SJSA1 (cell line): Measurements from ENCODE around the gene CCNF. TPM values are rescaled to one million over a fixed set of nuclear protein-coding genes. Genes with fewer than 3 reads are reported as not detected.

ENCODE experiments used
- DNase-seq, 2 experiments: peaks; one replicate each; pipeline ENCODE4 v3.0.0-alpha.2; 2015 to 2020; ENCODE audit warnings: low spot score in 2 of 2, low read depth in 1 of 2
- H3K27ac ChIP-seq: fragments of 250-450 bp; sonication (Bioruptor Pico); 2 replicates; pipeline ENCODE4 v1.5.1; 2020; ENCODE audit warnings: mild to moderate bottlenecking, moderate library complexity
- H3K27me3 ChIP-seq: fragments of 250-450 bp; sonication (Bioruptor Pico); replicated peaks from 2 replicates; pipeline ENCODE4 v1.5.1; 2020; ENCODE audit warnings: mild to moderate bottlenecking, moderate library complexity
- H3K36me3 ChIP-seq: fragments of 250-450 bp; sonication (Bioruptor Pico); 2 replicates; pipeline ENCODE4 v1.5.1; 2020; ENCODE audit warnings: mild to moderate bottlenecking
- H3K4me1 ChIP-seq: fragments of 250-450 bp; sonication (Bioruptor Pico); replicated peaks from 2 replicates; pipeline ENCODE4 v1.6.1; 2021; ENCODE audit warnings: mild to moderate bottlenecking
- H3K4me3 ChIP-seq: fragments of 250-450 bp; sonication (Bioruptor Pico); 2 replicates; pipeline ENCODE4 v1.5.1; 2020; ENCODE audit warnings: mild to moderate bottlenecking
- H3K9me3 ChIP-seq: fragments of 250-450 bp; sonication (Bioruptor Pico); replicated peaks from 2 replicates; pipeline ENCODE4 v1.5.1; 2020; ENCODE audit warnings: mild to moderate bottlenecking
- total RNA-seq: library from RNA; depleted of rRNA; stranded (reverse); fragments of >200 nt; shearing (Covaris generic); gene quantifications from 2 replicates; pipeline ENCODE4 v1.2.3, GENCODE V29; 2014

Gene CCNF
- total RNA-seq, 1 experiment from 2014 or later, result 48.2 TPM

- Histone ChIP-seq H3K4me1 (peaks cover 10% of the 10 kb centered on the region), H3K27ac (no peak overlapping the region), H3K4me3 (no peak overlapping the region), H3K27me3 (no peaks in the 10 kb centered on the region), H3K36me3 (peaks cover 28% of the 10 kb centered on the region), H3K9me3 (no peaks in the 10 kb centered on the region)
- no peak for DNase-seq
These were observed 65.8 kb downstream of the CCNF start for GRCh38 chr16:2495041-2495440.

- no peak overlapping the region for H3K27ac ChIP-seq
- peaks cover 3% of the 10 kb centered on the region; the same call in 1 of the 2 replicates for H3K9me3 ChIP-seq
- DNase-seq, result no peak
- peaks cover 33% of the 10 kb centered on the region for H3K36me3 ChIP-seq
- no peak overlapping the region for H3K4me3 ChIP-seq
- H3K4me1 ChIP-seq, result peaks cover 17% of the 10 kb centered on the region
- H3K27me3 ChIP-seq, result no peaks in the 10 kb centered on the region; the same call in 1 of the 2 replicates
These were observed 67.2 kb downstream of the CCNF start for GRCh38 chr16:2496223-2497115.

GRCh38 chr16:2497116-2497630 is 67.9 kb downstream of the CCNF start:
- Histone ChIP-seq H3K9me3 (peaks cover 3% of the 10 kb centered on the region; the same call in 1 of the 2 replicates), H3K36me3 (peaks cover 33% of the 10 kb centered on the region), H3K27me3 (no peaks in the 10 kb centered on the region; the same call in 1 of the 2 replicates), H3K4me3 (no peak overlapping the region), H3K27ac (no peak overlapping the region), H3K4me1 (peaks cover 17% of the 10 kb centered on the region)
- DNase-seq, result peak in 1 of 2 experiments; percentile 51

GRCh38 chr16:2497695-2498484 is 68.6 kb downstream of the CCNF start:
- Histone ChIP-seq H3K4me3 (no peak overlapping the region), H3K9me3 (peaks cover 3% of the 10 kb centered on the region; the same call in 1 of the 2 replicates), H3K27ac (no peak overlapping the region), H3K27me3 (no peaks in the 10 kb centered on the region; the same call in 1 of the 2 replicates), H3K36me3 (peaks cover 33% of the 10 kb centered on the region), H3K4me1 (peaks cover 17% of the 10 kb centered on the region)
- DNase-seq, result no peak

GRCh38 chr16:2498531-2499253 is 69.4 kb downstream of the CCNF start:
- no peak overlapping the region for H3K27ac ChIP-seq

GRCh38 chr16:2499454-2499853 is 70.2 kb downstream of the CCNF start:
- Histone ChIP-seq H3K9me3 (peaks cover 3% of the 10 kb centered on the region; the same call in 1 of the 2 replicates), H3K4me1 (peaks cover 17% of the 10 kb centered on the region), H3K36me3 (peaks cover 33% of the 10 kb centered on the region), H3K27ac (no peak overlapping the region), H3K4me3 (no peak overlapping the region), H3K27me3 (no peaks in the 10 kb centered on the region; the same call in 1 of the 2 replicates)
- DNase-seq, result no peak

More at GRCh38 chr16:2498531-2499253, 69.4 kb downstream of the CCNF start:
- H3K9me3 ChIP-seq, result peaks cover 3% of the 10 kb centered on the region; the same call in 1 of the 2 replicates
- H3K4me1 ChIP-seq, result peaks cover 17% of the 10 kb centered on the region
- peaks cover 33% of the 10 kb centered on the region for H3K36me3 ChIP-seq
- DNase-seq, result no peak
- no peak overlapping the region for H3K4me3 ChIP-seq
- H3K27me3 ChIP-seq, result no peaks in the 10 kb centered on the region; the same call in 1 of the 2 replicates

GRCh38 chr16:2499890-2500429 is 70.7 kb downstream of the CCNF start:
- Histone ChIP-seq H3K4me1 (peaks cover 17% of the 10 kb centered on the region), H3K36me3 (peaks cover 33% of the 10 kb centered on the region), H3K4me3 (no peak overlapping the region), H3K9me3 (peaks cover 3% of the 10 kb centered on the region; the same call in 1 of the 2 replicates), H3K27ac (no peak overlapping the region), H3K27me3 (no peaks in the 10 kb centered on the region; the same call in 1 of the 2 replicates)
- no peak for DNase-seq

GRCh38 chr16:2500430-2500917 is 71.2 kb downstream of the CCNF start:
- Histone ChIP-seq H3K4me3 (no peak overlapping the region), H3K27ac (no peak overlapping the region), H3K27me3 (no peaks in the 10 kb centered on the region; the same call in 1 of the 2 replicates), H3K4me1 (peaks cover 17% of the 10 kb centered on the region), H3K9me3 (peaks cover 3% of the 10 kb centered on the region; the same call in 1 of the 2 replicates), H3K36me3 (peaks cover 33% of the 10 kb centered on the region)
- DNase-seq, result no peak

- Histone ChIP-seq H3K27me3 (no peaks in the 10 kb centered on the region; the same call in 1 of the 2 replicates), H3K4me1 (peaks cover 17% of the 10 kb centered on the region), H3K4me3 (no peak overlapping the region), H3K36me3 (peaks cover 32% of the 10 kb centered on the region), H3K27ac (no peak overlapping the region), H3K9me3 (peaks cover 3% of the 10 kb centered on the region; the same call in 1 of the 2 replicates)
- DNase-seq, result peak; percentile 61 to 80
These were observed 71.9 kb downstream of the CCNF start for GRCh38 chr16:2500918-2501750.

- H3K27me3 ChIP-seq, result no peaks in the 10 kb centered on the region; the same call in 1 of the 2 replicates
- peaks cover 13% of the 10 kb centered on the region for H3K4me1 ChIP-seq
- H3K27ac ChIP-seq, result no peak overlapping the region
- no peak for DNase-seq
- peaks cover 21% of the 10 kb centered on the region for H3K36me3 ChIP-seq
- peaks cover 3% of the 10 kb centered on the region; the same call in 1 of the 2 replicates for H3K9me3 ChIP-seq
- H3K4me3 ChIP-seq, result no peak overlapping the region
These were observed 73.0 kb downstream of the CCNF start for GRCh38 chr16:2501946-2502895.

GRCh38 chr16:2505695-2506094 is 76.4 kb downstream of the CCNF start:
- peaks cover 3% of the 10 kb centered on the region; the same call in 1 of the 2 replicates for H3K9me3 ChIP-seq
- peaks cover 7% of the 10 kb centered on the region for H3K4me1 ChIP-seq
- H3K4me3 ChIP-seq, result no peak overlapping the region
- H3K27me3 ChIP-seq, result no peaks in the 10 kb centered on the region; the same call in 1 of the 2 replicates
- H3K36me3 ChIP-seq, result peaks cover 4% of the 10 kb centered on the region; the same call in 1 of the 2 replicates
- H3K27ac ChIP-seq, result no peak overlapping the region
- DNase-seq, result no peak
